HL-60 (cell line): Measurements from ENCODE around the gene TMEM240.

ENCODE experiments used
- GABPA ChIP-seq: IDR thresholded peaks from 2 replicates; pipeline ENCODE4 v1.6.1; 2012; ENCODE audit warnings: low read depth
- POLR2AphosphoS5 ChIP-seq: IDR thresholded peaks from 2 replicates; pipeline ENCODE4 v1.6.1; 2012; ENCODE audit warnings: low read depth
- SPI1 ChIP-seq: IDR thresholded peaks from 2 replicates; pipeline ENCODE4 v1.6.1; 2012; ENCODE audit warnings: low read depth, mild to moderate bottlenecking, borderline replicate concordance
- TF ChIP-seq, protein P1 (sequence below): IDR thresholded peaks from one replicate; pipeline ENCODE4 v1.5.1; 2011; ENCODE audit warnings: low read length, control low read depth, inconsistent platforms; ENCODE audit not compliant: insufficient read depth
- TF ChIP-seq, protein P2 (sequence below): IDR thresholded peaks from 2 replicates; pipeline ENCODE4 v1.6.1; 2012; ENCODE audit warnings: low read depth; ENCODE audit not compliant: insufficient replicate concordance

DNA sequence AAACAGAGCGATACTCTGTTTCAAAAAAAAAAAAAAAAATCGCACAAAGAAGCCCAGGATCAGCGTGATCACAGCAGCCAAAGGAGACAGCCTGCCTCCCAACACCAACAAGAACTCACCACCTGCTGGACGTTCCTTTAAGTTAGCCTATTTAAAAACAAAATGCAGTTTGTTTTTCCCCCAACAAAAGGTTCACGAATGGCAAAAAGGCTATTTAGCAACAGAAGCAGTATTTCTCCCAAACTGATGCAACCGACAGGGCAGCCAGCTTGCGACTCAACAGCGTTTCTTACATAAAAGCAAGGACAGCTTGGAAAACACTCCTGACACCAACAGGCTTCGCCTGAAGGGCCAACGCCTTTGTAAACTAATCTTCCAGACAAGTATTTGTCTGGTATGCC lies 27.5 kb upstream of the TMEM240 start:
- TF ChIP-seq, protein P1, sequence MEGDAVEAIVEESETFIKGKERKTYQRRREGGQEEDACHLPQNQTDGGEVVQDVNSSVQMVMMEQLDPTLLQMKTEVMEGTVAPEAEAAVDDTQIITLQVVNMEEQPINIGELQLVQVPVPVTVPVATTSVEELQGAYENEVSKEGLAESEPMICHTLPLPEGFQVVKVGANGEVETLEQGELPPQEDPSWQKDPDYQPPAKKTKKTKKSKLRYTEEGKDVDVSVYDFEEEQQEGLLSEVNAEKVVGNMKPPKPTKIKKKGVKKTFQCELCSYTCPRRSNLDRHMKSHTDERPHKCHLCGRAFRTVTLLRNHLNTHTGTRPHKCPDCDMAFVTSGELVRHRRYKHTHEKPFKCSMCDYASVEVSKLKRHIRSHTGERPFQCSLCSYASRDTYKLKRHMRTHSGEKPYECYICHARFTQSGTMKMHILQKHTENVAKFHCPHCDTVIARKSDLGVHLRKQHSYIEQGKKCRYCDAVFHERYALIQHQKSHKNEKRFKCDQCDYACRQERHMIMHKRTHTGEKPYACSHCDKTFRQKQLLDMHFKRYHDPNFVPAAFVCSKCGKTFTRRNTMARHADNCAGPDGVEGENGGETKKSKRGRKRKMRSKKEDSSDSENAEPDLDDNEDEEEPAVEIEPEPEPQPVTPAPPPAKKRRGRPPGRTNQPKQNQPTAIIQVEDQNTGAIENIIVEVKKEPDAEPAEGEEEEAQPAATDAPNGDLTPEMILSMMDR: no peak
- TF ChIP-seq POLR2AphosphoS5 (no peak), GABPA (no peak), SPI1 (no peak)
- TF ChIP-seq, protein P2, sequence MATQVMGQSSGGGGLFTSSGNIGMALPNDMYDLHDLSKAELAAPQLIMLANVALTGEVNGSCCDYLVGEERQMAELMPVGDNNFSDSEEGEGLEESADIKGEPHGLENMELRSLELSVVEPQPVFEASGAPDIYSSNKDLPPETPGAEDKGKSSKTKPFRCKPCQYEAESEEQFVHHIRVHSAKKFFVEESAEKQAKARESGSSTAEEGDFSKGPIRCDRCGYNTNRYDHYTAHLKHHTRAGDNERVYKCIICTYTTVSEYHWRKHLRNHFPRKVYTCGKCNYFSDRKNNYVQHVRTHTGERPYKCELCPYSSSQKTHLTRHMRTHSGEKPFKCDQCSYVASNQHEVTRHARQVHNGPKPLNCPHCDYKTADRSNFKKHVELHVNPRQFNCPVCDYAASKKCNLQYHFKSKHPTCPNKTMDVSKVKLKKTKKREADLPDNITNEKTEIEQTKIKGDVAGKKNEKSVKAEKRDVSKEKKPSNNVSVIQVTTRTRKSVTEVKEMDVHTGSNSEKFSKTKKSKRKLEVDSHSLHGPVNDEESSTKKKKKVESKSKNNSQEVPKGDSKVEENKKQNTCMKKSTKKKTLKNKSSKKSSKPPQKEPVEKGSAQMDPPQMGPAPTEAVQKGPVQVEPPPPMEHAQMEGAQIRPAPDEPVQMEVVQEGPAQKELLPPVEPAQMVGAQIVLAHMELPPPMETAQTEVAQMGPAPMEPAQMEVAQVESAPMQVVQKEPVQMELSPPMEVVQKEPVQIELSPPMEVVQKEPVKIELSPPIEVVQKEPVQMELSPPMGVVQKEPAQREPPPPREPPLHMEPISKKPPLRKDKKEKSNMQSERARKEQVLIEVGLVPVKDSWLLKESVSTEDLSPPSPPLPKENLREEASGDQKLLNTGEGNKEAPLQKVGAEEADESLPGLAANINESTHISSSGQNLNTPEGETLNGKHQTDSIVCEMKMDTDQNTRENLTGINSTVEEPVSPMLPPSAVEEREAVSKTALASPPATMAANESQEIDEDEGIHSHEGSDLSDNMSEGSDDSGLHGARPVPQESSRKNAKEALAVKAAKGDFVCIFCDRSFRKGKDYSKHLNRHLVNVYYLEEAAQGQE: no peak
